HEK293 (cell line): ENCODE measurements around the gene CHL1.

ENCODE experiments used
- CTCF ChIA-PET: fragments of 350-600 bp; formaldehyde crosslinking; extraction: SDS; loops from one replicate; lab custom pipeline; 2021; ENCODE audit warnings: antibody characterized with exemption; lab: Yijun Ruan, JAX
- POLR2A ChIA-PET: fragments of 300-600 bp; formaldehyde crosslinking; extraction: SDS; loops from one replicate; lab custom pipeline; 2020; ENCODE audit warnings: antibody characterized with exemption, inconsistent platforms; lab: Yijun Ruan, JAX
- H3K27ac ChIP-seq: fragments of 200-500 bp; sonication (Bioruptor generic); 2 replicates; pipeline ENCODE4 v1.5.1; 2014; ENCODE audit warnings: low read depth, low read length, control low read depth, inconsistent platforms; ENCODE audit errors: extremely low read depth
- H3K36me3 ChIP-seq, 2 experiments: fragments of 200-500 bp in 1 of 2; sonication (Bioruptor generic) in 1 of 2; 1 replicate in 1 of 2; 2 replicates in 1 of 2; pipeline ENCODE4 v1.5.1; 2014 to 2017; ENCODE audit warnings: inconsistent platforms in 2 of 2, low read length in 2 of 2; ENCODE audit not compliant: control insufficient read depth in 2 of 2, insufficient read depth in 1 of 2
- H3K4me1 ChIP-seq: fragments of 200-500 bp; sonication (Bioruptor generic); 2 replicates; pipeline ENCODE4 v1.5.1; 2014; ENCODE audit warnings: mild to moderate bottlenecking, low read length, inconsistent platforms; ENCODE audit not compliant: control insufficient read depth, insufficient read depth
- H3K4me3 ChIP-seq: 2 replicates; pipeline ENCODE4 v1.5.1; 2011; ENCODE audit warnings: low read depth, mild to moderate bottlenecking, control low read depth, low read length, moderate library complexity
- H3K9me3 ChIP-seq: fragments of 200-500 bp; sonication (Bioruptor generic); 2 replicates; pipeline ENCODE4 v1.5.1; 2014; ENCODE audit warnings: low read depth, low read length, inconsistent platforms; ENCODE audit not compliant: control insufficient read depth, insufficient read depth
- BCL11A ChIP-seq: fragments of 450-650 bp; formaldehyde crosslinking; IDR thresholded peaks from 2 replicates; pipeline ENCODE4 v1.5.1; 2016; ENCODE audit warnings: low read depth, missing biosample characterization, missing genetic modification characterization
- SALL2 ChIP-seq: fragments of 450-650 bp; formaldehyde crosslinking; IDR thresholded peaks from 2 replicates; pipeline ENCODE4 v1.5.0; 2017; ENCODE audit warnings: missing biosample characterization, mild to moderate bottlenecking, missing genetic modification characterization, borderline replicate concordance
- SCRT1 ChIP-seq: fragments of 450-650 bp; formaldehyde crosslinking; IDR thresholded peaks from 2 replicates; pipeline ENCODE4 v1.5.1; 2016; ENCODE audit warnings: missing biosample characterization, missing genetic modification characterization, borderline replicate concordance
- ZNF133 ChIP-seq: fragments of 450-650 bp; formaldehyde crosslinking; IDR thresholded peaks from 2 replicates; pipeline ENCODE4 v1.5.1; 2016; ENCODE audit warnings: missing biosample characterization, missing genetic modification characterization
- ZNF174 ChIP-seq: fragments of 450-650 bp; formaldehyde crosslinking; IDR thresholded peaks from 2 replicates; pipeline ENCODE4 v1.5.0; 2017; ENCODE audit warnings: missing biosample characterization, mild to moderate bottlenecking, missing genetic modification characterization
- ZNF2 ChIP-seq: fragments of 450-650 bp; formaldehyde crosslinking; IDR thresholded peaks from 2 replicates; pipeline ENCODE4 v1.5.1; 2016; ENCODE audit warnings: missing biosample characterization, missing genetic modification characterization
- ZNF214 ChIP-seq: fragments of 450-650 bp; formaldehyde crosslinking; IDR thresholded peaks from 2 replicates; pipeline ENCODE4 v1.5.1; 2017; ENCODE audit warnings: missing biosample characterization, mild to moderate bottlenecking, missing genetic modification characterization, borderline replicate concordance
- ZNF292 ChIP-seq: fragments of 450-650 bp; formaldehyde crosslinking; IDR thresholded peaks from 2 replicates; pipeline ENCODE4 v1.5.1; 2016; ENCODE audit warnings: low read depth, missing biosample characterization, missing genetic modification characterization, borderline replicate concordance
- ZNF350 ChIP-seq: fragments of 450-650 bp; formaldehyde crosslinking; IDR thresholded peaks from 2 replicates; pipeline ENCODE4 v1.5.0; 2017; ENCODE audit warnings: missing biosample characterization, mild to moderate bottlenecking, missing genetic modification characterization
- ZNF654 ChIP-seq: fragments of 450-650 bp; formaldehyde crosslinking; IDR thresholded peaks from 2 replicates; pipeline ENCODE4 v1.5.1; 2016; ENCODE audit warnings: low read depth, missing biosample characterization, missing genetic modification characterization
- ZNF658 ChIP-seq: fragments of 450-650 bp; formaldehyde crosslinking; IDR thresholded peaks from 2 replicates; pipeline ENCODE4; 2016; ENCODE audit warnings: missing biosample characterization, missing genetic modification characterization
- ZNF677 ChIP-seq: fragments of 450-650 bp; IDR thresholded peaks from 2 replicates; pipeline ENCODE4 v1.5.0; 2018; ENCODE audit warnings: missing biosample characterization, mild to moderate bottlenecking, missing genetic modification characterization, moderate library complexity
- TF ChIP-seq, protein P1 (sequence below): fragments of 450-650 bp; formaldehyde crosslinking; IDR thresholded peaks from 2 replicates; pipeline ENCODE4 v1.5.1; 2016; ENCODE audit warnings: missing biosample characterization, missing genetic modification characterization
- TF ChIP-seq, protein P2 (sequence below): fragments of 450-650 bp; formaldehyde crosslinking; IDR thresholded peaks from 2 replicates; pipeline ENCODE4 v1.5.1; 2016; ENCODE audit warnings: missing biosample characterization, missing genetic modification characterization
- TF ChIP-seq, protein P3 (sequence below): fragments of 450-650 bp; formaldehyde crosslinking; IDR thresholded peaks from 2 replicates; pipeline ENCODE4 v1.5.1; 2016; ENCODE audit warnings: missing biosample characterization, missing genetic modification characterization, low read depth
- TF ChIP-seq, protein P4 (sequence below): fragments of 450-650 bp; formaldehyde crosslinking; IDR thresholded peaks from 2 replicates; pipeline ENCODE4 v1.5.1; 2016; ENCODE audit warnings: missing biosample characterization, missing genetic modification characterization, borderline replicate concordance
- TF ChIP-seq, protein P5 (sequence below): fragments of 450-650 bp; formaldehyde crosslinking; IDR thresholded peaks from 2 replicates; pipeline ENCODE4 v1.5.1; 2017; ENCODE audit warnings: missing biosample characterization, missing genetic modification characterization

The CHL1 gene

DNA sequence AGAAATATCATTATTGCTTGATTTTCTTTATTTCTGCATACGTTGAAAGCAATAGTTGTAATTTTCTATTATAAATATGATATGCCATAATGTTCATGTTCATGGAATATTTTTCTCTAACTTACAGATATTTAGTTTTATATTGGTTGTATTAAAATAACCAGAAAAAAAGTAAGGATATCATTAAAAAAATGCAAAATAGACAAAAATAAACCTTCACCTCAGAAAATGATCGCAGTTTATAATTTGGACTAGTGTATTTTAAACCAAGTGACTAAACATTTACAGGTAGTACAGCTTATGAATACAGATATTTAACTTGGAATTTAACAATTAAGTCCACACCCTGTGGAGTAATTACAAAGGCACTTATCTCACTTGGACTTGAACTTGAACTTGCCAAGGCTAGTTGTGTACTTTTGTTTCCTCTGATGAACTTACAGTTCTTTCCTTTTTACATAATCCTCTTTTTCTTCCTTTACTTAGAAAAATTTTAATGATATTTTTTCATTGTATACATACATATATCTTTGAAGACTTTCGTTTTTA is 156.7 kb downstream of the CHL1 start:
- POLR2A ChIA-PET: no interaction called here
- Histone ChIP-seq H3K36me3 (no peaks in the 10 kb centered on the region), H3K4me1 (no peaks in the 10 kb centered on the region), H3K9me3 (no peaks in the 10 kb centered on the region), H3K27ac (no peak overlapping the region), H3K4me3 (no peak overlapping the region)
- CTCF ChIA-PET: interaction anchor here (0.5 to 7.1 kb wide), 7 partner anchors 20 to 310 kb away, joined by 3 to 114 read pairs (median 4); no protein-coding TSS in a partner anchor
- TF ChIP-seq SALL2 (tag by site-specific recombination) (no peak), ZNF677 (no peak), ZNF174 (tag by site-specific recombination) (no peak), ZNF658 (tag by site-specific recombination) (no peak), BCL11A (no peak), SCRT1 (tag by site-specific recombination) (no peak)
- TF ChIP-seq, protein P1, sequence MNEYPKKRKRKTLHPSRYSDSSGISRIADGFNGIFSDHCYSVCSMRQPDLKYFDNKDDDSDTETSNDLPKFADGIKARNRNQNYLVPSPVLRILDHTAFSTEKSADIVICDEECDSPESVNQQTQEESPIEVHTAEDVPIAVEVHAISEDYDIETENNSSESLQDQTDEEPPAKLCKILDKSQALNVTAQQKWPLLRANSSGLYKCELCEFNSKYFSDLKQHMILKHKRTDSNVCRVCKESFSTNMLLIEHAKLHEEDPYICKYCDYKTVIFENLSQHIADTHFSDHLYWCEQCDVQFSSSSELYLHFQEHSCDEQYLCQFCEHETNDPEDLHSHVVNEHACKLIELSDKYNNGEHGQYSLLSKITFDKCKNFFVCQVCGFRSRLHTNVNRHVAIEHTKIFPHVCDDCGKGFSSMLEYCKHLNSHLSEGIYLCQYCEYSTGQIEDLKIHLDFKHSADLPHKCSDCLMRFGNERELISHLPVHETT (tag by site-specific recombination): no peak
- TF ChIP-seq, all 188 proteins: peak for 0

DNA sequence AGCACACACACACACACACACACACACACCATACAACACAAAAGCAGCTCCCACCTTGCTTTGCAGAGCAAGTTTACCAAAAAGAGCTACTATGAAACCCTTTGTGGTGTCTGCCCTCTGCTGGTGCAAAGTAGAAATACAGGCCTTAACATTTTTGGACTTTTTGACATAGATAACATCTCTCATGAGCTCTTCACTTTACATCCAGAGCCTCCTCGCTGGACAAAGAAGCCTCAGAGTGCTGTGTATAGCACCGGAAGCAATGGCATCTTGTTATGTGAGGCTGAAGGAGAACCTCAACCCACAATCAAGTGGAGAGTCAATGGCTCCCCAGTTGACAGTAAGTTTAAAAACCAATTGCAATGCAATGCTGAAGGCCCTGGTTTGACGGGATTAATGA is 157.9 kb downstream of the CHL1 start:
- TF ChIP-seq, protein P2, sequence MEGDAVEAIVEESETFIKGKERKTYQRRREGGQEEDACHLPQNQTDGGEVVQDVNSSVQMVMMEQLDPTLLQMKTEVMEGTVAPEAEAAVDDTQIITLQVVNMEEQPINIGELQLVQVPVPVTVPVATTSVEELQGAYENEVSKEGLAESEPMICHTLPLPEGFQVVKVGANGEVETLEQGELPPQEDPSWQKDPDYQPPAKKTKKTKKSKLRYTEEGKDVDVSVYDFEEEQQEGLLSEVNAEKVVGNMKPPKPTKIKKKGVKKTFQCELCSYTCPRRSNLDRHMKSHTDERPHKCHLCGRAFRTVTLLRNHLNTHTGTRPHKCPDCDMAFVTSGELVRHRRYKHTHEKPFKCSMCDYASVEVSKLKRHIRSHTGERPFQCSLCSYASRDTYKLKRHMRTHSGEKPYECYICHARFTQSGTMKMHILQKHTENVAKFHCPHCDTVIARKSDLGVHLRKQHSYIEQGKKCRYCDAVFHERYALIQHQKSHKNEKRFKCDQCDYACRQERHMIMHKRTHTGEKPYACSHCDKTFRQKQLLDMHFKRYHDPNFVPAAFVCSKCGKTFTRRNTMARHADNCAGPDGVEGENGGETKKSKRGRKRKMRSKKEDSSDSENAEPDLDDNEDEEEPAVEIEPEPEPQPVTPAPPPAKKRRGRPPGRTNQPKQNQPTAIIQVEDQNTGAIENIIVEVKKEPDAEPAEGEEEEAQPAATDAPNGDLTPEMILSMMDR: peak; percentile 47; the same call in 1 of the 2 replicates
- peak; percentile 66 for TF ChIP-seq ZNF654 (tag by site-specific recombination)
- no peak for TF ChIP-seq ZNF292
- POLR2A ChIA-PET: no interaction called here

DNA sequence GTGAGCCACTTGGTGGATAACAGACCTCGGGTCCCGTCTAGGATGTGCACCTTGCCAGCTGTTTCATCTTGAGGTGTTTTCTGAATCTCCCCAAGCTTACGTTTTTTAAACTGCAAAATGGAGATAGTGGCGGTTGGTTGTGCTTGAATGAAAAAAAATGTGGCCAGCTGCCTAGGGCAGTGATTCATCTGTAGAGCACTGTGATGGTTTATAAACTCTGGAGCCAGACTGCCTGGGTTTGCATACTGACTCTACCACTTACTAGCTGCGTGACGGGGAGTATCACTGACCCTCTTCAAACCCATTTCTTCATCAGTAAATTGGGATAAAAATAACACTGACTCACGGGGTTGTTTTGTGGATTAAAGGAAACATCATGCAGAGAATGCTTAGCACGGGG is 159.1 kb downstream of the CHL1 start:
- H3K27ac ChIP-seq: no peak overlapping the region
- no peak overlapping the region for H3K4me3 ChIP-seq
- no peaks in the 10 kb centered on the region for H3K36me3 ChIP-seq
- ChIA-PET CTCF (interaction anchor here (0.9 to 7.1 kb wide), 3 partner anchors 8 to 324 kb away, joined by 5 to 114 read pairs (median 6); no protein-coding TSS in a partner anchor), POLR2A (no interaction called here)
- no peaks in the 10 kb centered on the region for H3K4me1 ChIP-seq
- no peaks in the 10 kb centered on the region for H3K9me3 ChIP-seq
- TF ChIP-seq, protein P3, sequence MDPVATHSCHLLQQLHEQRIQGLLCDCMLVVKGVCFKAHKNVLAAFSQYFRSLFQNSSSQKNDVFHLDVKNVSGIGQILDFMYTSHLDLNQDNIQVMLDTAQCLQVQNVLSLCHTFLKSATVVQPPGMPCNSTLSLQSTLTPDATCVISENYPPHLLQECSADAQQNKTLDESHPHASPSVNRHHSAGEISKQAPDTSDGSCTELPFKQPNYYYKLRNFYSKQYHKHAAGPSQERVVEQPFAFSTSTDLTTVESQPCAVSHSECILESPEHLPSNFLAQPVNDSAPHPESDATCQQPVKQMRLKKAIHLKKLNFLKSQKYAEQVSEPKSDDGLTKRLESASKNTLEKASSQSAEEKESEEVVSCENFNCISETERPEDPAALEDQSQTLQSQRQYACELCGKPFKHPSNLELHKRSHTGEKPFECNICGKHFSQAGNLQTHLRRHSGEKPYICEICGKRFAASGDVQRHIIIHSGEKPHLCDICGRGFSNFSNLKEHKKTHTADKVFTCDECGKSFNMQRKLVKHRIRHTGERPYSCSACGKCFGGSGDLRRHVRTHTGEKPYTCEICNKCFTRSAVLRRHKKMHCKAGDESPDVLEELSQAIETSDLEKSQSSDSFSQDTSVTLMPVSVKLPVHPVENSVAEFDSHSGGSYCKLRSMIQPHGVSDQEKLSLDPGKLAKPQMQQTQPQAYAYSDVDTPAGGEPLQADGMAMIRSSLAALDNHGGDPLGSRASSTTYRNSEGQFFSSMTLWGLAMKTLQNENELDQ (tag by site-specific recombination): no peak
- no peak for TF ChIP-seq ZNF133 (tag by site-specific recombination)
- TF ChIP-seq ZNF214 (tag by site-specific recombination): no peak
- no peak for TF ChIP-seq ZNF350
- TF ChIP-seq, protein P4, sequence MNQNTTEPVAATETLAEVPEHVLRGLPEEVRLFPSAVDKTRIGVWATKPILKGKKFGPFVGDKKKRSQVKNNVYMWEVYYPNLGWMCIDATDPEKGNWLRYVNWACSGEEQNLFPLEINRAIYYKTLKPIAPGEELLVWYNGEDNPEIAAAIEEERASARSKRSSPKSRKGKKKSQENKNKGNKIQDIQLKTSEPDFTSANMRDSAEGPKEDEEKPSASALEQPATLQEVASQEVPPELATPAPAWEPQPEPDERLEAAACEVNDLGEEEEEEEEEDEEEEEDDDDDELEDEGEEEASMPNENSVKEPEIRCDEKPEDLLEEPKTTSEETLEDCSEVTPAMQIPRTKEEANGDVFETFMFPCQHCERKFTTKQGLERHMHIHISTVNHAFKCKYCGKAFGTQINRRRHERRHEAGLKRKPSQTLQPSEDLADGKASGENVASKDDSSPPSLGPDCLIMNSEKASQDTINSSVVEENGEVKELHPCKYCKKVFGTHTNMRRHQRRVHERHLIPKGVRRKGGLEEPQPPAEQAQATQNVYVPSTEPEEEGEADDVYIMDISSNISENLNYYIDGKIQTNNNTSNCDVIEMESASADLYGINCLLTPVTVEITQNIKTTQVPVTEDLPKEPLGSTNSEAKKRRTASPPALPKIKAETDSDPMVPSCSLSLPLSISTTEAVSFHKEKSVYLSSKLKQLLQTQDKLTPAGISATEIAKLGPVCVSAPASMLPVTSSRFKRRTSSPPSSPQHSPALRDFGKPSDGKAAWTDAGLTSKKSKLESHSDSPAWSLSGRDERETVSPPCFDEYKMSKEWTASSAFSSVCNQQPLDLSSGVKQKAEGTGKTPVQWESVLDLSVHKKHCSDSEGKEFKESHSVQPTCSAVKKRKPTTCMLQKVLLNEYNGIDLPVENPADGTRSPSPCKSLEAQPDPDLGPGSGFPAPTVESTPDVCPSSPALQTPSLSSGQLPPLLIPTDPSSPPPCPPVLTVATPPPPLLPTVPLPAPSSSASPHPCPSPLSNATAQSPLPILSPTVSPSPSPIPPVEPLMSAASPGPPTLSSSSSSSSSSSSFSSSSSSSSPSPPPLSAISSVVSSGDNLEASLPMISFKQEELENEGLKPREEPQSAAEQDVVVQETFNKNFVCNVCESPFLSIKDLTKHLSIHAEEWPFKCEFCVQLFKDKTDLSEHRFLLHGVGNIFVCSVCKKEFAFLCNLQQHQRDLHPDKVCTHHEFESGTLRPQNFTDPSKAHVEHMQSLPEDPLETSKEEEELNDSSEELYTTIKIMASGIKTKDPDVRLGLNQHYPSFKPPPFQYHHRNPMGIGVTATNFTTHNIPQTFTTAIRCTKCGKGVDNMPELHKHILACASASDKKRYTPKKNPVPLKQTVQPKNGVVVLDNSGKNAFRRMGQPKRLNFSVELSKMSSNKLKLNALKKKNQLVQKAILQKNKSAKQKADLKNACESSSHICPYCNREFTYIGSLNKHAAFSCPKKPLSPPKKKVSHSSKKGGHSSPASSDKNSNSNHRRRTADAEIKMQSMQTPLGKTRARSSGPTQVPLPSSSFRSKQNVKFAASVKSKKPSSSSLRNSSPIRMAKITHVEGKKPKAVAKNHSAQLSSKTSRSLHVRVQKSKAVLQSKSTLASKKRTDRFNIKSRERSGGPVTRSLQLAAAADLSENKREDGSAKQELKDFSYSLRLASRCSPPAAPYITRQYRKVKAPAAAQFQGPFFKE (tag by site-specific recombination): no peak
- TF ChIP-seq ZNF2: no peak
- TF ChIP-seq, protein P5, sequence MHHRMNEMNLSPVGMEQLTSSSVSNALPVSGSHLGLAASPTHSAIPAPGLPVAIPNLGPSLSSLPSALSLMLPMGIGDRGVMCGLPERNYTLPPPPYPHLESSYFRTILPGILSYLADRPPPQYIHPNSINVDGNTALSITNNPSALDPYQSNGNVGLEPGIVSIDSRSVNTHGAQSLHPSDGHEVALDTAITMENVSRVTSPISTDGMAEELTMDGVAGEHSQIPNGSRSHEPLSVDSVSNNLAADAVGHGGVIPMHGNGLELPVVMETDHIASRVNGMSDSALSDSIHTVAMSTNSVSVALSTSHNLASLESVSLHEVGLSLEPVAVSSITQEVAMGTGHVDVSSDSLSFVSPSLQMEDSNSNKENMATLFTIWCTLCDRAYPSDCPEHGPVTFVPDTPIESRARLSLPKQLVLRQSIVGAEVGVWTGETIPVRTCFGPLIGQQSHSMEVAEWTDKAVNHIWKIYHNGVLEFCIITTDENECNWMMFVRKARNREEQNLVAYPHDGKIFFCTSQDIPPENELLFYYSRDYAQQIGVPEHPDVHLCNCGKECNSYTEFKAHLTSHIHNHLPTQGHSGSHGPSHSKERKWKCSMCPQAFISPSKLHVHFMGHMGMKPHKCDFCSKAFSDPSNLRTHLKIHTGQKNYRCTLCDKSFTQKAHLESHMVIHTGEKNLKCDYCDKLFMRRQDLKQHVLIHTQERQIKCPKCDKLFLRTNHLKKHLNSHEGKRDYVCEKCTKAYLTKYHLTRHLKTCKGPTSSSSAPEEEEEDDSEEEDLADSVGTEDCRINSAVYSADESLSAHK (tag by site-specific recombination): no peak

More for the DNA sequence above, 157.9 kb downstream of the CHL1 start:
- Histone ChIP-seq H3K4me1 (no peaks in the 10 kb centered on the region), H3K36me3 (no peaks in the 10 kb centered on the region), H3K4me3 (no peak overlapping the region), H3K9me3 (no peaks in the 10 kb centered on the region), H3K27ac (no peak overlapping the region)
- CTCF ChIA-PET: interaction anchor here (0.7 to 7.1 kb wide), 34 partner anchors 8 to 335 kb away, joined by 3 to 114 read pairs (median 4); no protein-coding TSS in a partner anchor
